ENCODE data around the gene C4orf33.
A peak's percentile ranks its signal among the peaks of the same experiment; 100 is the strongest.

C4orf33 gene

GRCh38 chr4:129092631-129093190, 3.2 kb upstream of the C4orf33 start:
- Histone ChIP-seq H4K20me1 (peaks cover 14% of the 10 kb centered on the region; the same call in 1 of the 2 replicates), H3K9ac (peak overlapping the region; percentile 88), H3K9me3 (no peaks in the 10 kb centered on the region), H3K4me1 (peaks cover 32% of the 10 kb centered on the region), H3K36me3 (no peaks in the 10 kb centered on the region), H3K4me2 (peak overlapping the region; percentile 79), H3K27me3 (no peaks in the 10 kb centered on the region), H3K4me3 (peak overlapping the region; percentile 80), H3K27ac (peak overlapping the region; percentile 87)
- TF ChIP-seq Cebpa-rat (IDR thresholded peaks at IDR 0.05): no peak

GRCh38 chr4:129093191-129093920, 2.6 kb upstream of the C4orf33 start, which contains the start of gene SCLT1:
Gene SCLT1, minus strand, starts transcription at chr4:129093539. Its CDS starts 436 bp downstream, at chr4:129093103.
- Histone ChIP-seq H3K9ac (peak within 1 kb of the TSS; percentile 88), H3K4me3 (peak within 1 kb of the TSS; percentile 80), H3K27me3 (no peaks in the 10 kb centered on the region), H4K20me1 (peaks cover 14% of the 10 kb centered on the region; the same call in 1 of the 2 replicates), H3K36me3 (no peaks in the 10 kb centered on the region), H3K9me3 (no peaks in the 10 kb centered on the region), H3K4me1 (peaks cover 32% of the 10 kb centered on the region), H3K27ac (peak within 1 kb of the TSS; percentile 87), H3K4me2 (peak within 1 kb of the TSS; percentile 79)
- TF ChIP-seq Cebpa-rat (IDR thresholded peaks at IDR 0.05): peak; percentile 98

- peaks cover 14% of the 10 kb centered on the region; the same call in 1 of the 2 replicates for H4K20me1 ChIP-seq
- no peak for TF ChIP-seq Cebpa-rat (IDR thresholded peaks at IDR 0.05)
- H3K4me2 ChIP-seq: peak overlapping the region; percentile 79
- H3K27me3 ChIP-seq: no peaks in the 10 kb centered on the region
- H3K4me1 ChIP-seq: peaks cover 32% of the 10 kb centered on the region
- H3K9ac ChIP-seq: 0 out of 2 replicates have a peak overlapping the region, but pooled peaks have one; percentile 88
- peak overlapping the region; percentile 80; the same call in 1 of the 2 replicates for H3K4me3 ChIP-seq
- H3K36me3 ChIP-seq: no peaks in the 10 kb centered on the region
- no peak overlapping the region for H3K27ac ChIP-seq
- no peaks in the 10 kb centered on the region for H3K9me3 ChIP-seq
Measured at GRCh38 chr4:129094347-129094746, 1.6 kb upstream of the C4orf33 start.

GRCh38 chr4:129098531-129099001, 2.6 kb downstream of the C4orf33 start:
- Histone ChIP-seq H3K36me3 (no peaks in the 10 kb centered on the region), H3K4me2 (no peak overlapping the region), H3K27me3 (no peaks in the 10 kb centered on the region), H3K27ac (no peak overlapping the region), H3K9me3 (no peaks in the 10 kb centered on the region), H4K20me1 (no peaks in the 10 kb centered on the region), H3K4me1 (peaks cover 14% of the 10 kb centered on the region), H3K9ac (no peak overlapping the region), H3K4me3 (no peak overlapping the region)
- TF ChIP-seq Cebpa-rat (IDR thresholded peaks at IDR 0.05): no peak

- no peaks in the 10 kb centered on the region for H3K27me3 ChIP-seq
- H3K9ac ChIP-seq: no peak overlapping the region
- no peak for TF ChIP-seq Cebpa-rat (IDR thresholded peaks at IDR 0.05)
- no peaks in the 10 kb centered on the region for H4K20me1 ChIP-seq
- no peaks in the 10 kb centered on the region for H3K9me3 ChIP-seq
- no peaks in the 10 kb centered on the region for H3K36me3 ChIP-seq
- no peak overlapping the region for H3K4me2 ChIP-seq
- H3K27ac ChIP-seq: no peak overlapping the region
- H3K4me1 ChIP-seq: no peaks in the 10 kb centered on the region
- no peak overlapping the region for H3K4me3 ChIP-seq
Measured at GRCh38 chr4:129109965-129110824, 14.2 kb downstream of the C4orf33 start.

GRCh38 chr4:129110931-129111330, 15.0 kb downstream of the C4orf33 start:
- no peak overlapping the region for H3K4me2 ChIP-seq
- H3K9me3 ChIP-seq: no peaks in the 10 kb centered on the region
- no peaks in the 10 kb centered on the region for H3K4me1 ChIP-seq
- no peak overlapping the region for H3K27ac ChIP-seq
- H3K9ac ChIP-seq: no peak overlapping the region
- no peaks in the 10 kb centered on the region for H3K27me3 ChIP-seq
- H3K4me3 ChIP-seq: no peak overlapping the region
- no peaks in the 10 kb centered on the region for H4K20me1 ChIP-seq
- TF ChIP-seq Cebpa-rat (IDR thresholded peaks at IDR 0.05): no peak
- no peaks in the 10 kb centered on the region for H3K36me3 ChIP-seq

GRCh38 chr4:129111919-129112318, 16.0 kb downstream of the C4orf33 start:
- no peaks in the 10 kb centered on the region for H3K4me1 ChIP-seq
- no peak overlapping the region for H3K4me2 ChIP-seq
- H3K9me3 ChIP-seq: no peaks in the 10 kb centered on the region
- H4K20me1 ChIP-seq: no peaks in the 10 kb centered on the region
- no peaks in the 10 kb centered on the region for H3K36me3 ChIP-seq
- no peaks in the 10 kb centered on the region for H3K27me3 ChIP-seq
- no peak overlapping the region for H3K27ac ChIP-seq
- H3K9ac ChIP-seq: no peak overlapping the region
- no peak for TF ChIP-seq Cebpa-rat (IDR thresholded peaks at IDR 0.05)
- H3K4me3 ChIP-seq: no peak overlapping the region

- H3K4me2 ChIP-seq: no peak overlapping the region
- no peak for TF ChIP-seq Cebpa-rat (IDR thresholded peaks at IDR 0.05)
- no peak overlapping the region for H3K27ac ChIP-seq
- no peaks in the 10 kb centered on the region for H4K20me1 ChIP-seq
- H3K9ac ChIP-seq: no peak overlapping the region
- no peaks in the 10 kb centered on the region for H3K9me3 ChIP-seq
- no peaks in the 10 kb centered on the region for H3K4me1 ChIP-seq
- no peaks in the 10 kb centered on the region for H3K36me3 ChIP-seq
- H3K27me3 ChIP-seq: no peaks in the 10 kb centered on the region
- H3K4me3 ChIP-seq: no peak overlapping the region
Measured at GRCh38 chr4:129113434-129113833, 17.5 kb downstream of the C4orf33 start.

GRCh38 chr4:129113919-129114318, 18.0 kb downstream of the C4orf33 start:
- no peaks in the 10 kb centered on the region for H3K4me1 ChIP-seq
- no peak overlapping the region for H3K4me3 ChIP-seq
- H3K9me3 ChIP-seq: no peaks in the 10 kb centered on the region
- TF ChIP-seq Cebpa-rat (IDR thresholded peaks at IDR 0.05): no peak
- no peaks in the 10 kb centered on the region for H4K20me1 ChIP-seq
- H3K9ac ChIP-seq: no peak overlapping the region
- H3K36me3 ChIP-seq: no peaks in the 10 kb centered on the region
- H3K4me2 ChIP-seq: no peak overlapping the region
- H3K27me3 ChIP-seq: no peaks in the 10 kb centered on the region
- no peak overlapping the region for H3K27ac ChIP-seq
